ENCODE measurements around the gene SYT17. TPM values are rescaled to one million over a fixed set of nuclear protein-coding genes. Genes with fewer than 3 reads are reported as not detected.

SYT17 gene
- total and polyA plus RNA-seq, 2 experiments from 2014 or later: 6.7 to 6.9 TPM

- H3K4me1 ChIP-seq (ENCODE audit: insufficient read depth): no peaks in the 10 kb centered on the region
- H3K27me3 ChIP-seq: peaks cover 8% of the 10 kb centered on the region
- H3K4me2 ChIP-seq: peak overlapping the region; percentile 99
- H4K20me1 ChIP-seq (ENCODE audit: insufficient read depth, poor library complexity, severe bottlenecking): no peaks in the 10 kb centered on the region
- H3K9me3 ChIP-seq (ENCODE audit: low read depth): no peaks in the 10 kb centered on the region
- no peak for TF ChIP-seq CTCF (IDR thresholded peaks at IDR 0.05; ENCODE audit: poor library complexity)
- TF ChIP-seq EZH2phosphoT487 (IDR thresholded peaks at IDR 0.05; ENCODE audit: low read depth, severe bottlenecking, unreplicated experiment): no peak
- TF ChIP-seq EZH2 (IDR thresholded peaks at IDR 0.05; ENCODE audit: borderline replicate concordance): no peak
- peak; percentile 68 for DNase-seq (ENCODE audit: low spot score)
- H3K79me2 ChIP-seq: no peaks in the 10 kb centered on the region
- no peaks in the 10 kb centered on the region for H3K36me3 ChIP-seq (replicated peaks; ENCODE audit: insufficient read depth, low read depth)
- H3K4me3 ChIP-seq: peak overlapping the region; percentile 59
- peak overlapping the region; percentile 83 for H2AFZ ChIP-seq
- WGBS (ENCODE audit: low lambda C conversion rate, missing lambda C conversion rate): 1% methylated on average over 14 of the region's 68 CpGs
- peak overlapping the region; percentile 63 for H3K27ac ChIP-seq
- no peaks in the 10 kb centered on the region for H3K9me2 ChIP-seq (replicated peaks; ENCODE audit: insufficient read depth)
Observed at GRCh38 chr16:19168371-19169081, 486 bp downstream of the SYT17 start.

- no peaks in the 10 kb centered on the region for H3K9me3 ChIP-seq (ENCODE audit: low read depth)
- TF ChIP-seq EZH2phosphoT487 (IDR thresholded peaks at IDR 0.05; ENCODE audit: low read depth, severe bottlenecking, unreplicated experiment) (no peak), CTCF (IDR thresholded peaks at IDR 0.05; ENCODE audit: poor library complexity) (no peak), EZH2 (IDR thresholded peaks at IDR 0.05; ENCODE audit: borderline replicate concordance) (no peak)
- H3K79me2 ChIP-seq: no peaks in the 10 kb centered on the region
- peaks cover 8% of the 10 kb centered on the region for H3K27me3 ChIP-seq
- H3K9me2 ChIP-seq (replicated peaks; ENCODE audit: insufficient read depth): no peaks in the 10 kb centered on the region
- H3K4me1 ChIP-seq (ENCODE audit: insufficient read depth): no peaks in the 10 kb centered on the region
- peak overlapping the region; percentile 59 for H3K4me3 ChIP-seq
- H3K27ac ChIP-seq: no peak overlapping the region
- H3K4me2 ChIP-seq: peak overlapping the region; percentile 99
- DNase-seq (ENCODE audit: low spot score): no peak
- 20% methylated on average over 18 of the region's 19 CpGs for WGBS (ENCODE audit: low lambda C conversion rate, missing lambda C conversion rate)
- no peaks in the 10 kb centered on the region for H3K36me3 ChIP-seq (replicated peaks; ENCODE audit: insufficient read depth, low read depth)
- no peaks in the 10 kb centered on the region for H4K20me1 ChIP-seq (ENCODE audit: insufficient read depth, poor library complexity, severe bottlenecking)
- H2AFZ ChIP-seq: peak overlapping the region; percentile 83
Observed at GRCh38 chr16:19169082-19169639, 1.1 kb downstream of the SYT17 start.

GRCh38 chr16:19170043-19170655 is 2.1 kb downstream of the SYT17 start:
- Histone ChIP-seq H3K4me1 (ENCODE audit: insufficient read depth) (no peaks in the 10 kb centered on the region), H3K9me2 (replicated peaks; ENCODE audit: insufficient read depth) (no peaks in the 10 kb centered on the region), H3K4me2 (no peak overlapping the region), H2AFZ (no peak overlapping the region), H4K20me1 (ENCODE audit: insufficient read depth, poor library complexity, severe bottlenecking) (no peaks in the 10 kb centered on the region), H3K4me3 (no peak overlapping the region), H3K27ac (no peak overlapping the region), H3K27me3 (peaks cover 8% of the 10 kb centered on the region), H3K9me3 (ENCODE audit: low read depth) (no peaks in the 10 kb centered on the region), H3K36me3 (replicated peaks; ENCODE audit: insufficient read depth, low read depth) (no peaks in the 10 kb centered on the region), H3K79me2 (no peaks in the 10 kb centered on the region)
- DNase-seq (ENCODE audit: low spot score): no peak
- WGBS (ENCODE audit: low lambda C conversion rate, missing lambda C conversion rate): 90% methylated on average over 7 of the region's 7 CpGs
- TF ChIP-seq CTCF (IDR thresholded peaks at IDR 0.05; ENCODE audit: poor library complexity) (no peak), EZH2phosphoT487 (IDR thresholded peaks at IDR 0.05; ENCODE audit: low read depth, severe bottlenecking, unreplicated experiment) (no peak), EZH2 (IDR thresholded peaks at IDR 0.05; ENCODE audit: borderline replicate concordance) (no peak)

Measured in hepatocyte (in vitro differentiated cells).